H1 (cell line): Measurements from ENCODE around the gene RELCH. TPM values are rescaled to one million over a fixed set of nuclear protein-coding genes. Genes with fewer than 3 reads are reported as not detected.

ENCODE experiments used
- CTCF ChIA-PET: fragments of 300-600 bp; sonication (Branson Sonifier 250); formaldehyde crosslinking; loops from one replicate; lab custom pipeline; 2021; ENCODE audit not compliant: partially characterized antibody; lab: Charles Lee
- POLR2A ChIA-PET: fragments of 300-600 bp; sonication (Branson Sonifier 250); formaldehyde crosslinking; loops from one replicate; lab custom pipeline; 2021; ENCODE audit warnings: inconsistent platforms; ENCODE audit not compliant: partially characterized antibody; lab: Charles Lee
- DNase-seq, 2 experiments: peaks; one replicate each; pipeline versions ENCODE4 v3.0.0 to v3.0.0-alpha.2; 2010 to 2022; ENCODE audit warnings: low spot score in 2 of 2, low read depth in 1 of 2, mixed read lengths in 1 of 2
- FAIRE-seq: peaks from 2 replicates; lab custom pipeline; 2011; peaks lifted over from hg19 to GRCh38; lab: Jason Lieb, UNC
- H2AFZ ChIP-seq: 2 replicates; pipeline ENCODE4 v1.8.1; 2012; ENCODE audit warnings: low read length, inconsistent platforms
- H2AK5ac ChIP-seq: 2 replicates; pipeline ENCODE4 v1.6.1; 2013; ENCODE audit warnings: low read depth, low read length
- H2BK120ac ChIP-seq: replicated peaks from 2 replicates; pipeline ENCODE3; 2013; ENCODE audit warnings: low read depth, low read length, inconsistent platforms
- H2BK12ac ChIP-seq: 2 replicates; pipeline ENCODE4 v1.6.1; 2013; ENCODE audit warnings: low read depth, low read length
- H2BK15ac ChIP-seq: 2 replicates; pipeline ENCODE4 v1.6.1; 2013; ENCODE audit warnings: low read length
- H2BK20ac ChIP-seq: 2 replicates; pipeline ENCODE4 v1.6.1; 2013; ENCODE audit warnings: low read length
- H2BK5ac ChIP-seq: 2 replicates; pipeline ENCODE4 v1.6.1; 2013; ENCODE audit warnings: low read depth, low read length
- H3K14ac ChIP-seq: 2 replicates; pipeline ENCODE4 v1.6.1; 2013; ENCODE audit warnings: inconsistent platforms; ENCODE audit not compliant: insufficient read length
- H3K18ac ChIP-seq: 2 replicates; pipeline ENCODE4 v1.6.1; 2013; ENCODE audit warnings: low read length; ENCODE audit errors: extremely low read depth
- H3K23ac ChIP-seq: 2 replicates; pipeline ENCODE4 v1.6.1; 2013; ENCODE audit warnings: inconsistent platforms; ENCODE audit not compliant: insufficient read length
- H3K23me2 ChIP-seq: 2 replicates; pipeline ENCODE4 v1.6.1; 2013; ENCODE audit warnings: low read depth, low read length
- H3K27ac ChIP-seq: 2 replicates; pipeline ENCODE4 v1.6.1; 2011; ENCODE audit warnings: low read depth, low read length, inconsistent platforms
- H3K27me3 ChIP-seq, 4 experiments: replicated peaks in 1 of 4; 1 replicate in 1 of 4; 2 replicates in 3 of 4; pipeline versions ENCODE4 v1.6.1 to v1.8.1; 2011 to 2013; ENCODE audit warnings: low read length in 3 of 4, mild to moderate bottlenecking in 3 of 4, inconsistent platforms in 2 of 4, mixed read lengths in 2 of 4, moderate library complexity in 1 of 4; ENCODE audit not compliant: control insufficient read depth in 3 of 4, insufficient read depth in 3 of 4; ENCODE audit errors: extremely low read depth in 1 of 4
- H3K36me3 ChIP-seq, 4 experiments: 2 replicates each; pipeline versions ENCODE4 v1.6.1 to v1.8.1; 2011 to 2013; ENCODE audit warnings: mild to moderate bottlenecking in 4 of 4, low read length in 3 of 4, moderate library complexity in 2 of 4, control low read depth in 1 of 4, inconsistent platforms in 1 of 4; ENCODE audit not compliant: insufficient read depth in 4 of 4, control insufficient read depth in 2 of 4
- H3K4ac ChIP-seq: replicated peaks from 2 replicates; pipeline ENCODE3; 2013; ENCODE audit warnings: low read length, low read depth, mixed read lengths, inconsistent platforms; ENCODE audit not compliant: insufficient read length
- H3K4me1 ChIP-seq, 4 experiments: replicated peaks in 1 of 4; 1 replicate in 1 of 4; 2 replicates in 3 of 4; pipeline versions ENCODE4 v1.6.1 to v1.8.1; 2011 to 2013; ENCODE audit warnings: low read length in 3 of 4, inconsistent platforms in 2 of 4, mixed read lengths in 1 of 4; ENCODE audit not compliant: insufficient read depth in 4 of 4, control insufficient read depth in 3 of 4
- H3K4me2 ChIP-seq, 2 experiments: 2 replicates each; pipeline versions ENCODE4 v1.6.1 to v1.8.1; 2011 to 2013; ENCODE audit warnings: low read depth in 2 of 2, low read length in 2 of 2, control low read depth in 1 of 2, inconsistent platforms in 1 of 2, mild to moderate bottlenecking in 1 of 2; ENCODE audit not compliant: insufficient read depth in 1 of 2
- H3K4me3 ChIP-seq, 4 experiments: fragments of 200-600, 300-600 bp in 1 of 4; sonication (generic), shearing (Covaris generic), sonication (Bioruptor Twin) in 1 of 4; 2 replicates each; pipeline versions ENCODE4 v1.5.1 to v1.8.1; 2011 to 2016; ENCODE audit warnings: low read length in 4 of 4, low read depth in 3 of 4, control low read depth in 2 of 4, inconsistent platforms in 2 of 4, mild to moderate bottlenecking in 2 of 4, mixed read lengths in 1 of 4, moderate library complexity in 1 of 4; ENCODE audit not compliant: insufficient read depth in 2 of 4; ENCODE audit errors: extremely low read depth in 1 of 4
- H3K56ac ChIP-seq: replicated peaks from 2 replicates; pipeline ENCODE3; 2013; ENCODE audit warnings: low read depth, mild to moderate bottlenecking, mixed read lengths, low read length, inconsistent platforms; ENCODE audit not compliant: insufficient read length
- H3K79me1 ChIP-seq: 2 replicates; pipeline ENCODE4 v1.6.1; 2013; ENCODE audit warnings: low read depth, low read length, control low read depth
- H3K79me2 ChIP-seq, 2 experiments: 2 replicates each; pipeline versions ENCODE4 v1.6.1 to v1.8.1; 2012 to 2013; ENCODE audit warnings: low read length in 2 of 2, mild to moderate bottlenecking in 2 of 2, inconsistent platforms in 1 of 2; ENCODE audit not compliant: insufficient read depth in 2 of 2, control insufficient read depth in 1 of 2
- H3K9ac ChIP-seq, 4 experiments: replicated peaks in 1 of 4; 1 replicate in 1 of 4; 2 replicates in 3 of 4; pipeline versions ENCODE4 v1.6.1 to v1.8.1; 2011 to 2013; ENCODE audit warnings: low read depth in 3 of 4, low read length in 3 of 4, control low read depth in 2 of 4, mild to moderate bottlenecking in 2 of 4, moderate library complexity in 2 of 4, inconsistent platforms in 1 of 4; ENCODE audit errors: extremely low read depth in 1 of 4
- H3K9me3 ChIP-seq, 2 experiments: 2 replicates each; pipeline versions ENCODE4 v1.6.1 to v1.8.1; 2012 to 2013; ENCODE audit warnings: mild to moderate bottlenecking in 2 of 2, moderate library complexity in 2 of 2, control low read depth in 1 of 2, inconsistent platforms in 1 of 2, low read depth in 1 of 2, low read length in 1 of 2, mixed read lengths in 1 of 2; ENCODE audit not compliant: insufficient read depth in 2 of 2
- H4K20me1 ChIP-seq, 2 experiments: replicated peaks in 1 of 2; 2 replicates each; pipeline versions ENCODE3 to v1.8.1; 2011 to 2013; ENCODE audit warnings: inconsistent platforms in 2 of 2, low read length in 2 of 2, mild to moderate bottlenecking in 1 of 2; ENCODE audit not compliant: insufficient read depth in 2 of 2, control insufficient read depth in 1 of 2
- H4K5ac ChIP-seq: 2 replicates; pipeline ENCODE4 v1.6.1; 2013; ENCODE audit warnings: low read length, low read depth, mixed read lengths, inconsistent platforms; ENCODE audit not compliant: insufficient read length
- H4K8ac ChIP-seq: 2 replicates; pipeline ENCODE4 v1.8.0; 2013; ENCODE audit warnings: mild to moderate bottlenecking, moderate library complexity, low read length, inconsistent platforms; ENCODE audit not compliant: insufficient read depth; ENCODE audit errors: extremely low read depth
- H4K91ac ChIP-seq: replicated peaks from 2 replicates; pipeline ENCODE3; 2013; ENCODE audit warnings: low read length, mixed read lengths, inconsistent platforms; ENCODE audit not compliant: insufficient read length
- JUN ChIP-seq: IDR thresholded peaks from 2 replicates; pipeline ENCODE4 v1.6.1; 2011; ENCODE audit warnings: low read depth, mild to moderate bottlenecking, improper control_type of control experiment, low read length
- SP1 ChIP-seq: IDR thresholded peaks from 2 replicates; pipeline ENCODE4 v1.6.1; 2011; ENCODE audit warnings: low read depth, low read length
- ZNF274 ChIP-seq: IDR thresholded peaks from 2 replicates; pipeline ENCODE4 v1.7.0; 2012; ENCODE audit warnings: low read length, borderline replicate concordance; ENCODE audit errors: extremely low read depth
- WGBS, 2 experiments: shearing (Covaris generic) in 1 of 2; methylation state at CpG; one replicate each; pipeline versions ENCODE4 v1.1.6 to v1.1.7; 2013 to 2015; ENCODE audit warnings: low lambda C conversion rate in 2 of 2, mixed read lengths in 2 of 2, inconsistent platforms in 1 of 2, low coverage in 1 of 2, missing lambda C conversion rate in 1 of 2; ENCODE audit not compliant: insufficient replicate concordance in 2 of 2, insufficient coverage in 1 of 2, insufficient read length in 1 of 2; ENCODE audit errors: extremely low coverage in 1 of 2, missing lambda C conversion rate in 1 of 2; 5-methylcytosine and 5-hydroxymethylcytosine counted together
- polyA plus RNA-seq, 7 experiments: library from polyadenylated mRNA; depleted of rRNA in 3 of 7; stranded (reverse) in 5 of 7; unstranded in 2 of 7; fragments of >200 nt in 5 of 7; fragments of 200-250 nt in 2 of 7; gene quantifications; 1 replicate in 5 of 7; 2 replicates in 1 of 7; 4 replicates in 1 of 7; pipeline versions ENCODE4 v1.2.1 to v1.2.3, GENCODE V29; 2011 to 2013; ENCODE audit warnings: missing spikeins in 2 of 7, mixed read lengths in 2 of 7
- total RNA-seq: library from RNA; stranded (reverse); fragmentation: NEBNext Ultra II Directional; extraction: Animal tissue kit (Norgen Biotek cat#: 25700); gene quantifications from 2 replicates; pipeline ENCODE4 v1.2.1, GENCODE V29; 2021
- TF ChIP-seq, protein P1 (sequence below), 3 experiments: IDR thresholded peaks; 1 replicate in 2 of 3; 2 replicates in 1 of 3; pipeline versions ENCODE4 v1.5.1 to v1.6.1; 2011; ENCODE audit warnings: low read length in 3 of 3, mild to moderate bottlenecking in 3 of 3, inconsistent platforms in 2 of 3, low read depth in 1 of 3, moderate library complexity in 1 of 3; ENCODE audit not compliant: insufficient read depth in 1 of 3; ENCODE audit errors: control extremely low read depth in 1 of 3

Gene RELCH
- total and polyA plus RNA-seq, 2 of the 8 experiments (the other 6 are each of a cell fraction or from before 2014, with no cell fraction given) = 7.3 to 26.9 TPM

DNA sequence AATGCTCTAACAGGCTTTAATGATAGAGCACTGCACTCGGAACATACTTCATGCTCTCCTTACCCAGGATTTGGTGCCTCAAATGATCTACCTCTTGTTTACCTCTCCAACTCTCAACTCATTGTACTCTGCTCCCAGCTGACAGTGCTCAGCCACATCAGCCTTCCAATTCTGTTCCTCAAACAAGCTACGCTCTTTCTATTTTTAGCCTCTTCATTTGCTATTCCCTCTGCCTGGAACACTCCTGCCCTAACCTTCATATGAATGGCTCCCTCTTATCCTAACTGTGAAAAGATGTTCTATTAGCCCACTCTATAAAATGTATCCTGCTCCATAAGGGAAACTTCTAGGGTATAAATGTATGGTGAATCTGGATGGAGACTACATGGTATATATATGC, 42.7 kb upstream of the RELCH start:
- CTCF ChIA-PET = interaction anchor here (0.8 kb wide), 1 partner anchor 17 kb away, joined by 3 read pairs; no protein-coding TSS in a partner anchor
- Histone ChIP-seq H3K79me2 (no peaks in the 10 kb centered on the region), H3K79me1 (no peaks in the 10 kb centered on the region), H3K36me3 (peaks cover 0 to 10% (median 0%) of the 10 kb centered on the region in 4 experiments; a peak in 1 of 8 replicates), H3K27me3 (no peaks in the 10 kb centered on the region), H3K4me3 (no peak overlapping the region), H3K23me2 (no peaks in the 10 kb centered on the region), H4K20me1 (no peaks in the 10 kb centered on the region), H3K56ac (no peak overlapping the region), H2BK120ac (no peak overlapping the region), H2AK5ac (no peak overlapping the region), H2BK12ac (no peak overlapping the region), H3K23ac (no peak overlapping the region), H2BK20ac (0 out of 2 replicates have a peak overlapping the region, but pooled peaks have one; percentile 21), H3K4me2 (no peak overlapping the region; a peak in 1 of 4 replicates), H3K27ac (no peak overlapping the region), H3K4ac (no peak overlapping the region), H4K8ac (no peak overlapping the region), H2BK15ac (no peak overlapping the region), H2BK5ac (no peak overlapping the region), H3K4me1 (no peaks in the 10 kb centered on the region), H3K9me3 (no peaks in the 10 kb centered on the region), H2AFZ (no peak overlapping the region), H3K18ac (no peak overlapping the region), H3K9ac (no peak overlapping the region), H4K91ac (no peak overlapping the region), H3K14ac (no peak overlapping the region), H4K5ac (no peak overlapping the region)
- no peak for TF ChIP-seq ZNF274
- no peak for TF ChIP-seq JUN
- TF ChIP-seq, protein P1, sequence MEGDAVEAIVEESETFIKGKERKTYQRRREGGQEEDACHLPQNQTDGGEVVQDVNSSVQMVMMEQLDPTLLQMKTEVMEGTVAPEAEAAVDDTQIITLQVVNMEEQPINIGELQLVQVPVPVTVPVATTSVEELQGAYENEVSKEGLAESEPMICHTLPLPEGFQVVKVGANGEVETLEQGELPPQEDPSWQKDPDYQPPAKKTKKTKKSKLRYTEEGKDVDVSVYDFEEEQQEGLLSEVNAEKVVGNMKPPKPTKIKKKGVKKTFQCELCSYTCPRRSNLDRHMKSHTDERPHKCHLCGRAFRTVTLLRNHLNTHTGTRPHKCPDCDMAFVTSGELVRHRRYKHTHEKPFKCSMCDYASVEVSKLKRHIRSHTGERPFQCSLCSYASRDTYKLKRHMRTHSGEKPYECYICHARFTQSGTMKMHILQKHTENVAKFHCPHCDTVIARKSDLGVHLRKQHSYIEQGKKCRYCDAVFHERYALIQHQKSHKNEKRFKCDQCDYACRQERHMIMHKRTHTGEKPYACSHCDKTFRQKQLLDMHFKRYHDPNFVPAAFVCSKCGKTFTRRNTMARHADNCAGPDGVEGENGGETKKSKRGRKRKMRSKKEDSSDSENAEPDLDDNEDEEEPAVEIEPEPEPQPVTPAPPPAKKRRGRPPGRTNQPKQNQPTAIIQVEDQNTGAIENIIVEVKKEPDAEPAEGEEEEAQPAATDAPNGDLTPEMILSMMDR (IDR thresholded peaks at IDR 0.05; ENCODE audit: control extremely low read depth in 1 of 3, insufficient read depth in 1 of 3, low read depth in 1 of 3, low read length in 3 of 3) = no peak
- TF ChIP-seq SP1 = no peak
- WGBS, 2 experiments = 80% methylated on average over 2 of the region's 2 CpGs; no CpG with 5 or more reads in 1 of the 2 experiments
- no peak for DNase-seq
- POLR2A ChIA-PET = no interaction called here
- FAIRE-seq = no peak
